ENCODE results near the gene RASA3.
"Not testable (repeated sequence)": the region's sequence is repeated elsewhere in the genome, so short reads cannot be mapped to it uniquely, and the experiment has no call there.

The RASA3 gene

DNA sequence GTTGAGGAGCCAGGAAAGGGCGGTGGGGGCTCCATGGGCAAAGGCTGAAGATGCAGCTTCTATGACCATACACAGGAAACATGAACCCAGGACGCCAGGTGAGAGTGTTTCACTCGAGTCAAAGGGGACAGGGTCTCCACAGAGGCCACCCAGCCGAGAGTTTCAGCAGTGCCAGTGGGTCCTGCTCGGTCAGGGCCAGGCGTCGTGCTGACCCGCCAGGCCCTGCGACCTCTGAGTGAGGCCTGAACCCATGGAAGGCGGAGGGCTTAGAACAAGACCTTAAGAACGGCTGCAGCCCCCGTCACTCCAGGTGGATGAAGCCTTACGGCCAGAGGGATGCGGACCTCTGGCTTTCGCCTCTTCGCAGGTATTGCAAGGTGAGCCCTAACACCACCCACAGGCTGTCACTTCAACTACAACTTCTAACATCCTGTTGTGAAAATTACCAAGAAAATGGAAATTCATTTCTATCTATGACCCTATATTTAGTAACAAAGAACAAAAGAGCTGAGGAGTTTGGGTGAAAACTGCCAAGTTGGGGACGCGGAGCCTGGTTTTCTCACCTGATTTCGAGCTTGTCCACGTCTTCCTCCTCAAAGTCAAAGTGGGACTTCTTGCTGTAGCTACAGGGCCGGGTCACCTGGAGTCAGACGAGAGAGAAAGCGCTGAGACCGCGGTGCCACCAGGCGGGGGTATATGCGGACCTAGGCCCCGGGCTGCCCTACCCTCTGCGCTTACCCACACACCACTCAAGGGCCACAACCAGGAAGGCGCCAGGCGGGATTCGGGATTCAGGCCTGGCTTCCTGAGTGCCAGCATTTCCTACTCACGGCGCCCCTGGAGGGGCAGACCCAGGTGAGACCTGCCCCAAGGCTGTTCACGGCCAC is 108.5 kb downstream of the RASA3 start:
- POLR2A ChIA-PET: no interaction called here
- CTCF ChIA-PET: interaction anchor here (0.6 to 1.0 kb wide), 4 partner anchors 9 to 202 kb away, joined by 3 read pairs; no protein-coding TSS in a partner anchor

DNA sequence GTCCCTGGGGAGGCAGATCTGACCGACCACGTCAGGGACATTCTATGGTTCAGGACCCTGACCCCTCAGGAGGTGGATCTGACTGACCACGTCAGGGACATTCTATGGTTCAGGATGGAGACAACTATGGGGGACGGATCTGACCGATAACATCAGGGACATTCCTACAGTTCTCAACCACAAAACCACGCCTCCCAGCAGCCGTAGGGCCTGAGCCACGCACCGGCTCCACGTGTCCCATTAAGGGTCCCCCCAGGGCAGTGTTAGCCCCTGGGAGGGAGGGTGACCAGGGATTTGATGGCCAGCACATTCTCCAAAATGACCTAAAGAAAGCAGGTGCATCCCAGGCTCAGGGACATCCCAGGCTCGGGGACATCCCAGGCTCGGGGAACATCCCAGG is 109.5 kb downstream of the RASA3 start:
- POLR2A ChIA-PET: no interaction called here
- CTCF ChIA-PET: interaction anchor here (1.0 kb wide), 1 partner anchor 203 kb away, joined by 3 read pairs; no protein-coding TSS in a partner anchor
- TF ChIP-seq, protein P1, sequence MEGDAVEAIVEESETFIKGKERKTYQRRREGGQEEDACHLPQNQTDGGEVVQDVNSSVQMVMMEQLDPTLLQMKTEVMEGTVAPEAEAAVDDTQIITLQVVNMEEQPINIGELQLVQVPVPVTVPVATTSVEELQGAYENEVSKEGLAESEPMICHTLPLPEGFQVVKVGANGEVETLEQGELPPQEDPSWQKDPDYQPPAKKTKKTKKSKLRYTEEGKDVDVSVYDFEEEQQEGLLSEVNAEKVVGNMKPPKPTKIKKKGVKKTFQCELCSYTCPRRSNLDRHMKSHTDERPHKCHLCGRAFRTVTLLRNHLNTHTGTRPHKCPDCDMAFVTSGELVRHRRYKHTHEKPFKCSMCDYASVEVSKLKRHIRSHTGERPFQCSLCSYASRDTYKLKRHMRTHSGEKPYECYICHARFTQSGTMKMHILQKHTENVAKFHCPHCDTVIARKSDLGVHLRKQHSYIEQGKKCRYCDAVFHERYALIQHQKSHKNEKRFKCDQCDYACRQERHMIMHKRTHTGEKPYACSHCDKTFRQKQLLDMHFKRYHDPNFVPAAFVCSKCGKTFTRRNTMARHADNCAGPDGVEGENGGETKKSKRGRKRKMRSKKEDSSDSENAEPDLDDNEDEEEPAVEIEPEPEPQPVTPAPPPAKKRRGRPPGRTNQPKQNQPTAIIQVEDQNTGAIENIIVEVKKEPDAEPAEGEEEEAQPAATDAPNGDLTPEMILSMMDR (IDR thresholded peaks at IDR 0.05; ENCODE audit: insufficient read depth, low read length, missing control alignments): no peak
- H3K4me3 ChIP-seq (ENCODE audit: low read depth, low read length): no peak overlapping the region
- no peak for DNase-seq (ENCODE audit: low read depth, low spot score)

More for the DNA sequence above, 108.5 kb downstream of the RASA3 start:
- TF ChIP-seq, protein P1 (IDR thresholded peaks at IDR 0.05; ENCODE audit: insufficient read depth, low read length, missing control alignments): no peak
- DNase-seq (ENCODE audit: low read depth, low spot score): no peak
- no peak overlapping the region for H3K4me3 ChIP-seq (ENCODE audit: low read depth, low read length)

DNA sequence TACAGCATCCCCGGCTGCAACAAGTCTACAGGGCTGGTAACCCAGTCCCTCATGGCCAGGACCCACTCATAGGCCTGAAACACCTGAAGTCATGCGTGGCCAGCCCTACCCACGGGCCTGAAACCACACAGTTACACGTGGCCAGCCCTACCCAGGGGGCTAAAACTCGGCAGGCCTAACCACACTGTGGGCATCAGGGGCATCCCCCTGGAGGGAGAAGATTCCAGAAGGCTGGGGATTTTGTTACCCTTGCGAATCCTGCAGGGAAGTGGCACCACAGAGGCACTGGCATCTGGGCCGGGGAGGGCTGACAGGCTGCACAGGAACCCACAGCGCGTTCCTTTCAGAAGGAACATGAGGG is 110.1 kb downstream of the RASA3 start:
- no peak for DNase-seq (ENCODE audit: low read depth, low spot score)
- ChIA-PET CTCF (no interaction called here), POLR2A (no interaction called here)
- TF ChIP-seq, protein P1 (IDR thresholded peaks at IDR 0.05; ENCODE audit: insufficient read depth, low read length, missing control alignments): no peak
- H3K4me3 ChIP-seq (ENCODE audit: low read depth, low read length): no peak overlapping the region

DNA sequence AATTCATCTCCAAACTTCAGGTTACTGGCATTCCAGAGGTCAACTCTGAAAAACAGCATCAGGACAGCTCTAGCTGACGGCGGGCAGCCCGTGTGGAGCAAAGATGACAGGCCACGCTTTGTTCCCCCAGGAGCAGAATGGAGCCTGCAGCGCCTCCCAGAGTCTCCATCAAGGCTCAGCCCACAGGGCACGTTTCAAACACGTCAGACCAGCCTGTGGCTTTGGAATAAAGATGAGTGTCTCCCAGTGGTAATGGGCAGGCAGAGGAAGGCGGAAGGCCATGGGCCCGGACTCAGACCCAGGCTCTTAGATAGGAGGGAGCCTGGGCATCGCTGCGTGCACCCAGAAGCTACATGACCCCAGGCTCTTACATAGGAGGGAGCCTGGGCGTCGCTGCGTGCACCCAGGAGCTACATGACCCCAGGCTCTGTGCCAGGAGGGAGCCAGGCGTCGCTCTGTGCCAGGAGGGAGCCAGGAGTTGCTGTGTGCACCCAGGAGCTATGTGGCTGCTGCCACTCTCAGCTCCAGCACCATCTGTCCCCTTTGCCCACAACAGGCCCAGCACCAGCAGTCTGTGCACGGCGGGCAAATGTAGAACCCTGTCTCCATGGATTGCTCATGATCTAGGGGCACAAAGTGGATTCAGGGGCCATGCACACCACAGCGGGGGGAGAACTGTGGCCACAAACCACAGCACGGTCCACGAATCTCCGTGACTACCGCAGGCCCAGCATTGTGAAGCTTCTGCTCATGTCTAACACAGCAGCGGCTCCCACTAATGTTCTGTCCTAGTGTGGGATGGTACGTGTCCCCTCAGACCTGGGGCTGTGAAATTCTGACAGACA is 110.7 kb downstream of the RASA3 start:
- H3K4me3 ChIP-seq (ENCODE audit: low read depth, low read length): no peak overlapping the region
- no peak for DNase-seq (ENCODE audit: low read depth, low spot score)
- ChIA-PET POLR2A (interaction anchor here (0.7 kb wide), 1 partner anchor 109 kb away, joined by 3 read pairs; no protein-coding TSS in a partner anchor), CTCF (interaction anchor here (1.4 kb wide), 1 partner anchor 37 kb away, joined by 3 read pairs; no protein-coding TSS in a partner anchor)
- TF ChIP-seq, protein P1 (IDR thresholded peaks at IDR 0.05; ENCODE audit: insufficient read depth, low read length, missing control alignments): no peak

DNA sequence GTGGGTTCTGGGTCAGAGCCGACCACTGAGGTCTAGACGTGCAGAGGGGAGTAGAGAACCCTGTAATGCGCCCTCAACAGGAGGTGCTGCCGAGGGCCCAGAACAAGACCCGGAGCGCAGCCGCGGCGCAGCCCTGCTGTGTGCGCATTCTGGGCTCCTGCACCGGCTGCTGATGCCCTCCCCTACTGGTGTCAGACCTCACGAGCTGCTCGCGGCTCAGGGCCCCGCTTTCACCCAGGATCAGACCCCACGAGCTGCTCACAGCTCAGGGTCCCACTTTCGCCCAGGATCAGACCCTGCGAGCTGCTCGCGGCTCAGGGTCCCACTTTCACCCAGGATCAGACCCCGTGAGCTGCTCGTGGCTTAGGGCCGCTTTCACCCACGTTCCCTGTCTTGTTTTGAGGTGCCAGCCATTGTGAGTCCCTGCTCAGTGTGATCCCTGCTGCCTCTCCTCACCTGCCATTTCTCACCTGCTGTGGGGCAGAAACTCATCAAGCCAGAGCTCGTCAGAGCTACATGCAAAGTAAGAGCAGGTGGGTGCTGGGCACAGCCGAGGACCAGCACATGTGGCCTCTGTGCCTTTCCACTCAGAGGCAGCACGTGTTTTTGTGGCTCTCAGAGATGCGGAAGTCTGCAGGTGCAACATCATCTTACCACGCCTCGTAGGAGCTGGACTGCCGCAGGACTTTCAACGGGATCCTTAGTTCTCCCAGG is 111.5 kb downstream of the RASA3 start:
- no peak overlapping the region for H3K4me3 ChIP-seq (ENCODE audit: low read depth, low read length)
- ChIA-PET CTCF (interaction anchor here (1.4 kb wide), 1 partner anchor 38 kb away, joined by 3 read pairs; no protein-coding TSS in a partner anchor), POLR2A (interaction anchor here (0.7 kb wide), 1 partner anchor 110 kb away, joined by 3 read pairs; no protein-coding TSS in a partner anchor)
- DNase-seq (ENCODE audit: low read depth, low spot score): no peak
- TF ChIP-seq, protein P1 (IDR thresholded peaks at IDR 0.05; ENCODE audit: insufficient read depth, low read length, missing control alignments): no peak

DNA sequence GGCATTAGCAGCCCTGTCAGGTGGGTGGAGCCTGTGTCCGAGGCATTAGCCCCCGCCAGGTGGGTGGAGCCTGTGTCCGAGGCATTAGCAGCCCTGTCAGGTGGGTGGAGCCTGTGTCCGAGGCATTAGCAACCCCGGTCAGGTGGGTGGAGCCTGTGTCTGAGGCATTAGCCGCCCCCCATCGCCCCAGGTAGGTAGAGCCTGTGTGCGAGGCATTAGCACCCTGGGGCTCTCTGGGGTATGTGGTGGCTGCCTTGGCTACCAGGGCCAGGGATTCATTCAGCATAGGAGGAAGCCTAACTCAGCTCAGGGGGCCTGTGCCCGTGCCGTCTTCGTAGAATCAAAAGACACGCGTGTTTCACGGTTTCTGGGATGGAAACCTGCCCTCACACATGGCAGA is 112.3 kb downstream of the RASA3 start:
- DNase-seq (ENCODE audit: low read depth, low spot score); POLR2A ChIA-PET; H3K4me3 ChIP-seq (ENCODE audit: low read depth, low read length): not testable (repeated sequence)
- CTCF ChIA-PET: interaction anchor here (1.4 kb wide), 1 partner anchor 38 kb away, joined by 3 read pairs; no protein-coding TSS in a partner anchor

All from AG04449 (cell line).